IMR-90 (cell line): ENCODE measurements around the gene VPS11.

Source experiments
- CTCF ChIP-seq: conservative IDR thresholded peaks from 2 replicates; pipeline ENCODE4 v1.5.1; 2012; ENCODE audit warnings: mild to moderate bottlenecking, low read depth, low read length, improper control_type of control experiment
- RCOR1 ChIP-seq: IDR thresholded peaks from 2 replicates; pipeline ENCODE4 v1.6.1; 2012; ENCODE audit warnings: mild to moderate bottlenecking, low read length, improper control_type of control experiment; ENCODE audit not compliant: insufficient replicate concordance

- TF ChIP-seq RCOR1 = no peak
- no peak for TF ChIP-seq CTCF
Observed at GRCh38 chr11:119023741-119024140, 43.9 kb upstream of the VPS11 start.
